ENCODE measurements around the gene ADAMTS2.

DNA sequence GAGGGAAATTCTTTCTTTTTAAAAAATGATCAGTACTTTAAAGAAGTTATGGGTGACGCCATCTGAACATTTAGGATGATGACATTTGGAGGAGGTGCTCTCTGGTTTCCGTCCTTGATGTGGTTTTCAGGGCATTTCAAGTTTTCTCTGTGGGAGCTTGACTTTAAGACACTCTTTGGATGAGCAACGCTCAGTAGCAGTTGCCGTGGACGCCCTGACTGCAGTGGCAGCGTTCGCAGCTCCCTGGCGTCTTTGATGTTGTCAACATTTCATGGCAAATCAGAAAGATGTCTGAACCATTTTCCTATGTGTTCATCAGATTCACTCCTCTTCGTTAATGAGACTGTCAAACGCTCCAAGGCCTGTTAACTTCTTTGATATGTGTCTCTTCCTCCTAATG is 199.0 kb downstream of the ADAMTS2 start:
- TF ChIP-seq, protein P1, sequence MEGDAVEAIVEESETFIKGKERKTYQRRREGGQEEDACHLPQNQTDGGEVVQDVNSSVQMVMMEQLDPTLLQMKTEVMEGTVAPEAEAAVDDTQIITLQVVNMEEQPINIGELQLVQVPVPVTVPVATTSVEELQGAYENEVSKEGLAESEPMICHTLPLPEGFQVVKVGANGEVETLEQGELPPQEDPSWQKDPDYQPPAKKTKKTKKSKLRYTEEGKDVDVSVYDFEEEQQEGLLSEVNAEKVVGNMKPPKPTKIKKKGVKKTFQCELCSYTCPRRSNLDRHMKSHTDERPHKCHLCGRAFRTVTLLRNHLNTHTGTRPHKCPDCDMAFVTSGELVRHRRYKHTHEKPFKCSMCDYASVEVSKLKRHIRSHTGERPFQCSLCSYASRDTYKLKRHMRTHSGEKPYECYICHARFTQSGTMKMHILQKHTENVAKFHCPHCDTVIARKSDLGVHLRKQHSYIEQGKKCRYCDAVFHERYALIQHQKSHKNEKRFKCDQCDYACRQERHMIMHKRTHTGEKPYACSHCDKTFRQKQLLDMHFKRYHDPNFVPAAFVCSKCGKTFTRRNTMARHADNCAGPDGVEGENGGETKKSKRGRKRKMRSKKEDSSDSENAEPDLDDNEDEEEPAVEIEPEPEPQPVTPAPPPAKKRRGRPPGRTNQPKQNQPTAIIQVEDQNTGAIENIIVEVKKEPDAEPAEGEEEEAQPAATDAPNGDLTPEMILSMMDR (conservative IDR thresholded peaks at IDR 0.05 in 1 of 2, IDR thresholded peaks at IDR 0.05 in 1 of 2; ENCODE audit: low read depth in 1 of 2, low read length in 2 of 2): no peak
- TF ChIP-seq EZH2 (IDR thresholded peaks at IDR 0.05; ENCODE audit: low read length, missing control alignments): no peak
